Measurements from ENCODE around the gene PHF14. TPM values are rescaled to one million over a fixed set of nuclear protein-coding genes. Genes with fewer than 3 reads are reported as not detected.
A peak's percentile ranks its signal among the peaks of the same experiment; 100 is the strongest.
"Not testable (repeated sequence)": the region's sequence is repeated elsewhere in the genome, so short reads cannot be mapped to it uniquely, and the experiment has no call there.

The PHF14 gene, protein sequence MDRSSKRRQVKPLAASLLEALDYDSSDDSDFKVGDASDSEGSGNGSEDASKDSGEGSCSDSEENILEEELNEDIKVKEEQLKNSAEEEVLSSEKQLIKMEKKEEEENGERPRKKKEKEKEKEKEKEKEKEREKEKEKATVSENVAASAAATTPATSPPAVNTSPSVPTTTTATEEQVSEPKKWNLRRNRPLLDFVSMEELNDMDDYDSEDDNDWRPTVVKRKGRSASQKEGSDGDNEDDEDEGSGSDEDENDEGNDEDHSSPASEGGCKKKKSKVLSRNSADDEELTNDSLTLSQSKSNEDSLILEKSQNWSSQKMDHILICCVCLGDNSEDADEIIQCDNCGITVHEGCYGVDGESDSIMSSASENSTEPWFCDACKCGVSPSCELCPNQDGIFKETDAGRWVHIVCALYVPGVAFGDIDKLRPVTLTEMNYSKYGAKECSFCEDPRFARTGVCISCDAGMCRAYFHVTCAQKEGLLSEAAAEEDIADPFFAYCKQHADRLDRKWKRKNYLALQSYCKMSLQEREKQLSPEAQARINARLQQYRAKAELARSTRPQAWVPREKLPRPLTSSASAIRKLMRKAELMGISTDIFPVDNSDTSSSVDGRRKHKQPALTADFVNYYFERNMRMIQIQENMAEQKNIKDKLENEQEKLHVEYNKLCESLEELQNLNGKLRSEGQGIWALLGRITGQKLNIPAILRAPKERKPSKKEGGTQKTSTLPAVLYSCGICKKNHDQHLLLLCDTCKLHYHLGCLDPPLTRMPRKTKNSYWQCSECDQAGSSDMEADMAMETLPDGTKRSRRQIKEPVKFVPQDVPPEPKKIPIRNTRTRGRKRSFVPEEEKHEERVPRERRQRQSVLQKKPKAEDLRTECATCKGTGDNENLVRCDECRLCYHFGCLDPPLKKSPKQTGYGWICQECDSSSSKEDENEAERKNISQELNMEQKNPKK
- polyA plus RNA-seq (ENCODE audit: insufficient read length in 4 of 4): 10 to 100 TPM; 64.3 to 87.4 (median 73.0) TPM

DNA sequence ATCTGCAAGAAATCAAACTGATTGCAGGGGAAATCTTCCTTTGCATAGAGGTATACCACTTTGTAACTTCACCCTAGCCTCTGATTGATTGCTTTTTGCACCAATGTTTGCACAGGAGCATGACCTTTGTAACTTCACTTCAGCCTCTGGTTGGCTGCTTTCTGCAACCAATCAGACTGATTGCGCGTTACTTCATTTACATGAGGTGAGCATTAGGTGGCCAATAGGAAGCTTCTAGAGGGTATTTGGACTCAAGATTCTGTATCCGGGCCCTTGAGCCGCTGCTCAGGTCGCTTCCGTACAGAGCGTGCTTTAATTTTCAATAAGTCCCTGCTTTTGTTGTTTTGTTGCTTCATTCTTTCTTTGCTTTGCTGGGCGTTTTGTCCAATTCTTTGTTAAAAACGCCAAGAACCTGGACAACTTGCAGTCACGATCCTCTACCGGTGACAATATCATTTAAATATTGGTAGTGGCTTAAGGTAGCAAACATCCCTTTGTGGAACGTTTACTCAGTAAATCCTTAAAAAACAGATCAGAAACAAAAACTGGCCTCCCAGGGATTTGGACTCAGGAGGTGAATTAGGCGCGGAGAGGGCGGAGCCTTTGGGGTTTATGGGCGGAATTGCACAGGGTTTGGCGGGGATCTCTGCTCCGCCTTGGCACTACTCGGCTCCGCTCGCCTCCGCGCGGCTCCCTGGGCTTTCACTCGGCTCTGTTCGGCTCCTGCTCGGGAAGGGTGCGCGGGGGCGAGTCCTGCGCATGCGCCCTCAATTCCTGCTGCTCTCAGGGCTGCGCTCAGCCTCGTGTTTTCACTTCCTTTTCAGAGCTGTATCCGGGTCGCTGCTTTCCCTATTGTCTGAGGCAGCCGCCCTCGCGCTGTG, at the start of gene PHF14:
Gene PHF14 (plus strand): TSS at position 812 of the 881 bp plus-strand sequence. CDS start 452 bp downstream, outside the sequence.
- DNase-seq (ENCODE audit: low read depth in 4 of 4, low spot score in 2 of 4): peak; percentile 89 to 96 (median 90)

DNA sequence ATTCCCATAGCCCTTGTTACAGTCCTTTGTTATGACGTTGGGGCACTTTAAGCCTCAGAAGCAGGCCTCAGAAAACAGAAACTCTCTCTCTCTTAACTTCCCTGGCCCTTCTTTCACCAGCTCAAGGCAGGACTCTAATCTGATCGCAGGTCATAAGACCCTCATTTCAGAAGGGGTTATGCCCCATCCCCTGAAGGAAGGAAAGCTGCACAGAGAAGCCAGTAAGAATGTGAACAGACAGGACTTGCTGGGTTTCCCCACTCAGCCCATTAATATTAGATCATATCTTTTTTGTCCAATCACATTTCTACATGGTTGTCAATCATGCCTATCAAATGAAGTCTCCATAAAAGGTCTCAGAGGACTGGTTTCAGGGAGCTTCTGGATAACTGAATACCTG, 49.3 kb upstream of the PHF14 start:
- DNase-seq (ENCODE audit: low read depth in 4 of 4, low spot score in 2 of 4): no peak

DNA sequence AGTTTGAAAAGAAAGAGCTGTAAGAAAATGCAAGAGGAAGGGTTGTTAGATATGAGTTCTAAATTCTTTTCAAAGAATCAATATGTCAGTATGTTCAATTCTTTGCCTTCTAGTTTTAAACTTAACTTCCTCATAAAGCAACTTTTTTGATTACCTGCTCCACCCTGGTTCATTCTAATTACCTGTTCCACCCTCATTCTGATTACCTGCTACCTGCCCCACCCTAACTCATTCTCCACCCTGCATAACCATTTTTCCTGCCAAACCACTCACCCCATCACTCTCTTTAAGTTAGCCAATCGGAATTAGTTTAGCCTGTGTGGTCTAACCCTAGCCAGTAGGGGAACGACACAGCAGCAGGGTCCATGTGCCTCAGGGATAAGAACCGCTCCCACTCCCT, 45.5 kb upstream of the PHF14 start:
- DNase-seq (ENCODE audit: low read depth in 4 of 4, low spot score in 2 of 4): not testable (repeated sequence)

DNA sequence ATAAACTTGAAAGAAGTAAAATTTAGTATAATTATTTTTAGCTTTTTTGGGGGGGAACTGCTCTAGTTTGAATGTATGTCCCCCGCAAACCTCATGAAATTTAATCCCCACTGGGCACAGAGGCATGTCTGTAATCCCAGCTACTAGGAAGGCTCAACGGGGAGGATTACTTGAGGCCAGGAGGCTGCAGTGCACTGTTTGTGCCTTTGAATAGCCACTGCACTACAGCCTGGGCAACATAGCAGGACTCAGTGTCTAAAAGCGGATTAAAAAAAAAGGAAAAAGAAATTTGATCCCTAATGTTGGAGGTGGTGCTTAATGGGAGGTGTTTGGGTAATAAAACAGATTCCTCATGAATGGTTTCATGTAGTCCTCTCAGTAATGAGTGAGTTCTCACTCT, 43.1 kb upstream of the PHF14 start:
- no peak for DNase-seq (ENCODE audit: low read depth in 4 of 4, low spot score in 2 of 4)

DNA sequence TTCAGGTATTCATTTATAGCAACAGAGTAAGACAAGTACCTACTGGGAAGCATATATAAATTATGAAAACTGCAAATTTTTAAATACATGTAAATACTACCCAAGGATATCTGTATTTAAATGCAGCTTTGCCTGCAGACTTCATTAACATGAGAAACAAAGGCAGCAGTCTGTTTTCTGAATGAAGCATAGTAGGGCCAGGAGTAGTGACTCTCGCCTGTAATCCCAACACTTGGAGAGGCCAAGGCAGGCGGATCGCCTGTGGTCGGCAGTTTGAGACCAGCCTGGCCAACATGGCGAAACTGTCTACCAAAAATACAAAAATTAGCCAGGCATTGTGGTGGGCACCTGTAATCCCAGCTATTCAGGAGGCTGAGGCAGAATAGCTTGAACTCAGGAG, 42.5 kb upstream of the PHF14 start:
- no peak for DNase-seq (ENCODE audit: low read depth in 4 of 4, low spot score in 2 of 4)

DNA sequence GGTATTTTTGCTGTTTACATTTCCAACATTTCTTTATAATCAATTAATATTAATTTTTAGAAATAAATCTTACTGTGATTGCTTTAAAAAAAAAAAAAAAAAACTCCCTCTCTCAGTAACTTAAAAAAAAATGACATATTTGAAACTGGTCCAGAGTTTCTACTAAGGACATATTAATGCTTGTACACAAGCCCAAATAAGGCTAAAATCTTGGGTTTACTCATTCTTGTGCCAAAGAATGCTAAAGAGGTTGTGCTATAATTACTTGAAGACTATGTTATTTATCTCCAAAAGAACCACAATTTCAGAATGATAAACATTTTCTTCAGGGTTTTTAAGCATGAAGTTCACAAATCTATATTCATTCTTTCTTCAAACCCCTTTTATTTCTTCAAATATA, 39.4 kb upstream of the PHF14 start:
- DNase-seq (ENCODE audit: low read depth in 4 of 4, low spot score in 2 of 4): peak in 2 of 4 donors; percentile 10 to 24

DNA sequence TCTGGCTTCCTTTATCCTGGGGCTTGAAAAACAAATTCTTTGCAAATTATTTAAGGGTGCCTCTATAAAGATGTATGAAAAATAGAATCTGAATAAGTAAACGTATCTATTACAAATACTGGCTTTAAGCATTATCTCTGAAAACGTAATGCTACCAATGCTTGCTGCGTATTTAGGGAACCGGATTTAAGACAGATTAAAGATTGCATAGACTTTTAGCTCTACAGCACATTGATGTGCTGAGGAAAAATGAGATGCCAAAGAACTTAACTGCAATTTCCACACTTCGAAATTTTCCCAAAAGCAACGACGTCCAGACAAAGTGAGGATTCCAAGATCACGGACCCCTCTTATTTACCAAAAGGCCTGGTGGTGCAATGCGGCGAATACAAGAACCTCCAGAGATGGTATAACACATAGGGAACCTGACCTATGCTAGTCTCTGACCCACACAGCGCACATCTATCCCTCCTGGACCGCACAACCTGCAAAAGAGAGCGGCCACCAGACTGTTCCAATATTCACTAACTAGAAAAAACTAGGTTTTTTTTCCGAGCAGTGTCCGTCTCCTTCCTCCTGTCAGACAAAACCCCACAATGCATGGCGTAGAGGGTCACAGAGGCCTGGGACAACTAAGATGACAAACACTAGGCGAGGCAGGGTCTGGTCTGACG, 34.3 kb upstream of the PHF14 start:
- DNase-seq (ENCODE audit: low read depth in 4 of 4, low spot score in 2 of 4): peak in 1 of 4 donors; percentile 17

DNA sequence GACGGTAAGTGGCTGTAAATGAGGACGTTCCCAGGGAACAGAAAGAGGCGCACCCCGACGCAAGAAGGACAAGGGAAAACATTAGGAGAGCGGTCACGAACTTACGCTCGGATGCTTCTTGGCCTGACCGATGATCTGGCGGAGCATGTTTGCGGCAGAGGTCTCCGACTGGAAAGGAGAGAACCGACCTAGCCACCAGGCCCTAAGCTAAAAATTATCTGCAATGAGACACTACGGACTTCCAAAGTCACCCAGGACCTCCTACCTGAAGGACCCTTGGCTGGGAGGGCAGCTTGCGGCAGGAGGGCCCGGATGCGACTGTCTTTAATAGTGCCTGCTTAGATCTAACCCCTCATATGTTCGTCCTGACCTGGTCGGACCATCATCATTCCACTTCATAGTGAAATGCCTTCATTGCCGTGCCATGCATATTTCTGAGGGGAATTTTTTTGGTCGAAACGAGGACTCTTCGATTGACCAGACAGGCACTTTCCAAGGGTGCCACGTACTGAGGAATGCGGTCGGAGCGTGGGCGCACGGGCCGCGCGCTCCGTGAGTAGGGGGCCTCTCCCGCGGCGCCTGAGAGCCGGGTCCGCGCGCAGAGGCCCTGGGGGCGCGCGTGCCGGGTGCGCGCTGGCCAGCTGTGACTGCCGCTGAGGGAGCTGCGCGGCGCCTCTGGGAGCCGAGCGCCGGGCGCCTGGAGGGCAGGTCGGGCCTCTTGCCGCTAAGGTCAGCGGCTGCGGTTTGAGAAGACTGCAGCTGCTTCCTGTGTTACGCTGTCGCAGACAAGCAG, 33.6 kb upstream of the PHF14 start:
- DNase-seq (ENCODE audit: low read depth in 4 of 4, low spot score in 2 of 4): peak; percentile 89 to 100 (median 93)

DNA sequence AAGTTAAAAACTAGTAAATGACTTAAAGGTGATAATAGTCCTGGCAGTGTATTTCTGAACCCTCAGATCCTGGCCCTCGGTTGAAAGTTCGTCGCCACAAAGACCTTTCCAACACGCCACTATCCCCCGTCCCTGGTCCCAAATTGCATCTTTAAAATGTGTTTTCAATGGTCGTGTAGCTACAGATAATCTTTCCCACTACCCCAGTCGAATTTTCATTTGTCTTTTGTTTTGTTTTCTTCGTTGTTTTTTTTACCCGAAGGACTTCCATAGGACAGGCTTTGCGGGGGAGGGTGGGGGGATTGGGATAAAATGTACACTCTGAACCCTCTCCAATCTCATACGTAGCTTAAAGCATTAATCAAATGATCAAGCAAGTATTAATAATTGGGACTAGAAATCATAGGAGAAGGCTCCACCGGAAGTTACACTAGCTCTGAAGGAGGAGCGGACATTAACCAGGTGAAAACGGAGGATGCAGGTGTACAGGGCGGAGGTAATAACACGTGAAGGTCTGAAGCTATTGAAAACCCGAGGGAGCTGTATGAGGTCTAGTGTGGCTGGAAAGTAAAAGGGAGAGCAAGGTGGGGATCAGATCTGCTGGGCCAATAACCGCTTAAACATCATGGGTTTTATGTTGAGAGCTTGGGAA, 32.8 kb upstream of the PHF14 start:
- peak in 1 of 4 donors; percentile 70 for DNase-seq (ENCODE audit: low read depth in 4 of 4, low spot score in 2 of 4)

DNA sequence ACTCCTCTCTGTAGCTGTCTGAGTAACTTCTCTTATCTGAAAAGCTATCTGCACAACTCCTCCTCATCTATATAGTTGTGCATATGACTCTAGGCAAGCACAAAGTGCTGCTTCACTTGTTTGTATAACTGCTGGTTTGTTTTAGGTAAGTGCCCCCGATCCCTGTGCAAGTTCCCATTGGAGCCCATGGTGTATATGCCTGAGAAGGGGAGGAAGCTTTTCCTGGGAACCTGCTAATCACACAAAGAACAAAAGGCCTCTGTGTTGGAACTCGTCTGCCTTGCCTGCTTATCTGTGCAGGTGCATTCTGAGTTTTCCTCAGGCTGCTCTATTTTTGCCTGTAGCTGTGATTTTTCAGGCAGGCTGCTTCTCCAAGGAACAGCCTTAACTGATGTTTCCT, 23.2 kb upstream of the PHF14 start:
- no peak for DNase-seq (ENCODE audit: low read depth in 4 of 4, low spot score in 2 of 4)

DNA sequence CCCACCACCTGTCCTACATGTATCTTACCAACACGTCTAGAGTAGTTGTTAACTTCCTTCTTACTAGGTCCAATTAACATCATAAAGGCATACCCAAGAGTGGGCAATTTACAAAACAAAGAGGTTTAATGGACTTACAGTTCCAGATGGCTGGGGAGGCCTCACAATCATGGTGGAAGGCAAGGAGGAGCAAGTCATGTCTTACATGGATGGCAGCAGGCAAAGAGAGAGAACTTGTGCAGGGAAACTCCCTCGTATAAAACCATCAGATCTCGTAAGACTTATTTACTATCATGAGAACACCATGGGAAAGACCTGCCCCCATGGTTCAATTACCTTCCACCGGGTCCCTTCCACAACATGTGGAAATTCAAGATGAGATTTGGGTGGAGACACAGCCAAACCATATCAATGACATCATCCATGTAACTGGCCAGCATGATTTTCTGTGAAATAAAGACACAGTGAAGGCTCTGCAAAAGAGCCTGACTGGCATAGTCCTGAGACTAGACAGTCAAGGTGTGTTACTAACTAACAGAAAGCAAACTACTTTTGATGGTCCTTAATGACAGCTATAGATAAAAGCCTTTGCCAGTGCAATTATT, 22.6 kb upstream of the PHF14 start:
- DNase-seq (ENCODE audit: low read depth in 4 of 4, low spot score in 2 of 4): not testable (repeated sequence)

DNA sequence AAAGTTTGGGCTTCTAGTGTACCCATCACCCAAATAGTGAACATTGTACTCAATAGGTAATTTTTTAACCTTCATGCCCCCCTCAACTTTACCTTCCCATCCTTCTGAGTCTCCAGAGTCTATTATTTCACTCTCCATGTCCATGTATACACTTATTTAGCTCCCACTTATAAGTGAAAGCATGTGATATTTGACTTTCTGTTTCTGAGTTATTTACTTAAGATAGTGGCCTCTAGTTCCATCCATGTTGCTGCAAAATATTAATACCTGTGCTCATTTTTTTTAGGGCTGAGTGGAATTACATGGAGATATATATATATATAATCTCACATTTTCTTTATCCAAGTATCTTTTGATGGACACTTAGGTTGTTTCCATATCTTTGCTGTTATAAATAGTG, 21.1 kb upstream of the PHF14 start:
- no peak for DNase-seq (ENCODE audit: low read depth in 4 of 4, low spot score in 2 of 4)

DNA sequence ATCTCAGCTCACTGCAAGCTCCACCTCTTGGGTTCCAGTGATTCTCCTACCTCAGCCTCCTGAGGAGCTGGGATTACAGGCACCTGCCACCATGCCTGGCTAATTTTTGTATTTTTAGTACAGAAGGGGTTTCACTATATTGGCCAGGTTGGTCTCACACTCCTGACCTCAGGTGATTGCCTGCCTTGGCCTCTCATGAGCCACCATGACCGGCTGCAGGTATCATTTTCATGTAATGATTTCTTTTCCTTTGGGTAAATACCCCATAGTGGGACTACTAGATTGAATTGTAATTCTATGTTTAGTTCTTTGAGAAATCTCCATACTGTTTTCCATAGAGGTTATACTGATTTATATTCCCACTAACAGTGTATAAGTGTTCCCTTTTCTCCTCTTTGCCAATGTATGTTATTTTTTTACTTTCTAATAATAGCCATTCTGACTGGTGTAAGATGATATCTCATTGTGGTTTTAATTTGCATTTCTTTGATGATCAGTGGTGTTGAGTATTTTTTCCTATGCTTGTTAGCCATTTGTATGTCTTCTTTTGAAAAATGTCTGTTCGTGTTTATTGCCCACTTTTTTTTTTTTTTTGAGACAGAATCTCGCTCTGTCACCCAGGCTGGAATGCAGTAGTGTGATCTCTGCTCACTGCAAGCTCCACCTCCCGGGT, 20.5 kb upstream of the PHF14 start:
- not testable (repeated sequence) for DNase-seq (ENCODE audit: low read depth in 4 of 4, low spot score in 2 of 4)

DNA sequence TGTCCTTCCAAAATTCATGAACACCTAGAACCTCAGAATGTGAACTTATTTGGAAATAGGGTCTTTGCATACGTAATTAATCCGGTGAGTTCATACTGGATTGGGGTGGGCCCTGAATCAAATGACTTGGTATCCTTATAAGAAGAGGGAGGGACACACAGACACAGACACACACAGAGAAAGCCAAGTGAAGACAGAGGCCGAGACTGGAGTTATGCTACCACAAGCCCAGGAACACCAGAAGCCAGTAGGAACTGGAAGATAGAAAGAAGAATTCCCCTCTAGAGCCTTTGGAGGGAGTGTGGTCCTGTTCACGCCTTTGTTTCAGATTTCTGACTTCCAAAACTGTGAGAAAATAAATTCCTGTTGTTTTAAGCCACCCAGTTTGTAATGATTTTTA, 17.1 kb upstream of the PHF14 start:
- no peak for DNase-seq (ENCODE audit: low read depth in 4 of 4, low spot score in 2 of 4)

DNA sequence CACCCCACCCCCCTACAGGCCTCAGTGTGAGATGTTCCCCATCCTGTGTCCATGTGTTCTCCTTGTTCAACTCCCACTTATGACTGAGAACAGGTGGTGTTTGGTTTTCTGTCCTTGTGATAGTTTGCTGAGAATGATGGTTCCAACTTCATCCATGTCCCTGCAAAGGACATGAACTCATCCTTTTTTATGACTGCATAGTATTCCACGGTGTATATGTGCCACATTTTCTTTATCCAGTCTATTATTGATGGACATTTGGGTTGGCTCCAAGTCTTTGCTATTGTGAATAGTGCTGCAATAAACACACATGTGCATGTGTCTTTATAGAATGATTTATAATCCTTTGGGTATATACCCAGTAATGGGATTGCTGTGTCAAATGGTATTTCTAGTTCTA, 13.4 kb upstream of the PHF14 start:
- not testable (repeated sequence) for DNase-seq (ENCODE audit: low read depth in 4 of 4, low spot score in 2 of 4)

DNA sequence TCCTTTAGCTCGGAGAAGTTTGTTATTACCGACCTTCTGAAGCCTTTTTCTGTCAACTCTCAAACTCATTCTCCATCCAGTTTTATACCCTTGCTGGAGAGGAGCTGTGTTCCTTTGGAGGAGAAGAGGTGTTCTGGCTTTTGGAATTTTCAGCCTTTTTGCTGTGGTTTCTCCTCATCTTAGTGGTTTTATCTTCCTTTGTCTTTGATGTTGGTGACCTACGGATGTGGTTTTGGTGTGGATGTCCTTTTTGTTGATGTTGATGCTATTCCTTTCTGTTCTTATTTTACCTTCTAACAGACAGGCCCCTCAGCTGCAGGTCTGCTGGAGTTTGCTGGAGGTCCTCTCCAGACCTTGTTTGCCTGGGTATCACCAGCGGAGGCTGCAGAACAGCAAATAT, 8.7 kb upstream of the PHF14 start:
- DNase-seq (ENCODE audit: low read depth in 4 of 4, low spot score in 2 of 4): not testable (repeated sequence)

DNA sequence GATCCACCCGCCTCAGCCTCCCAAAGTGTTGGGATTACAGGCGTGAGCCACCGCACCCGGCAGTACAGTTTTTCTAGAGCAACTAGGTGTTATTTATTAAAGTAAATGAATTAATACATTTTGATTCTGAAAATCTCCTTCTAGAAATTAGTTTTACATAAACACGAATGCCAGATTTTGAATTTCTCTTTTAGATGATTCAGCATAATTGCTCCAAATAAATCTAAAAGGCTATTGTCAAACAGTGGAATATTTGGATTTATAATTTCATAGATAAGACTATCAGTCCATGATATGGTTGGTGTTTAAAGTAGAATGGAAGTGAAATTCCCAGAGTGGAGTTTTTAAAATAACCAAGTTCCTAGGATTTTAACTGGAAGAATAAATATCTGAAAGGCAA, 1.5 kb upstream of the PHF14 start:
- DNase-seq (ENCODE audit: low read depth in 4 of 4, low spot score in 2 of 4): no peak

Measured in left renal cortex interstitium (tissue), 4 donors.